Measurements from ENCODE around the gene MECR.

- no peak for TF ChIP-seq EZH2 (IDR thresholded peaks at IDR 0.05)
- no peak for TF ChIP-seq CTCF (IDR thresholded peaks at IDR 0.05)
- no peak for TF ChIP-seq EZH2phosphoT487 (IDR thresholded peaks at IDR 0.05)
Observed at GRCh38 chr1:29243871-29244200, 13.1 kb upstream of the MECR start.

Measured in neural progenitor cell (in vitro differentiated cells).